HepG2 (cell line): Measurements from ENCODE around the gene RPS4Y1. TPM values are rescaled to one million over a fixed set of nuclear protein-coding genes. Genes with fewer than 3 reads are reported as not detected.

Experiments
- AHDC1 ChIP-seq: sonication (generic); formaldehyde crosslinking; IDR thresholded peaks from 2 replicates; pipeline ENCODE4 v1.5.1; 2020; ENCODE audit warnings: mild to moderate bottlenecking, missing genetic modification reagents, borderline replicate concordance
- ELF1 ChIP-seq: sonication (generic); formaldehyde crosslinking; IDR thresholded peaks from 2 replicates; pipeline ENCODE4 v1.4.0; 2020; ENCODE audit warnings: missing genetic modification reagents
- HDAC1 ChIP-seq: sonication (generic); formaldehyde crosslinking; IDR thresholded peaks from 2 replicates; pipeline ENCODE4 v1.5.1; 2020; ENCODE audit warnings: mild to moderate bottlenecking, missing genetic modification reagents
- HMGXB4 ChIP-seq, 2 experiments: sonication (generic) in 1 of 2; formaldehyde crosslinking in 1 of 2; IDR thresholded peaks; 2 replicates each; pipeline versions ENCODE4 v1.4.0 to v1.6.1; 2018 to 2020; ENCODE audit warnings: missing genetic modification reagents in 2 of 2, borderline replicate concordance in 1 of 2, low read depth in 1 of 2, mild to moderate bottlenecking in 1 of 2, missing biosample characterization in 1 of 2
- KAT8 ChIP-seq: IDR thresholded peaks from 2 replicates; pipeline ENCODE4 v1.6.1; 2016; ENCODE audit warnings: missing genetic modification reagents, missing compliant biosample characterization
- NR2F2 ChIP-seq: IDR thresholded peaks from 2 replicates; pipeline ENCODE4 v1.6.1; 2012; ENCODE audit warnings: low read depth, inconsistent platforms, borderline replicate concordance
- PRPF4 ChIP-seq: fragments of 200-400 bp; formaldehyde crosslinking; IDR thresholded peaks from 2 replicates; pipeline ENCODE4 v1.6.1; 2016; ENCODE audit warnings: low read length, low read depth; ENCODE audit not compliant: poor library complexity, severe bottlenecking
- RBM39 ChIP-seq: fragments of 200-400 bp; formaldehyde crosslinking; IDR thresholded peaks from one replicate; pipeline ENCODE4 v1.6.1; 2018; ENCODE audit warnings: antibody characterized with exemption, mild to moderate bottlenecking, low read depth, low read length; ENCODE audit not compliant: poor library complexity, severe bottlenecking
- XBP1 ChIP-seq: sonication (generic); formaldehyde crosslinking; IDR thresholded peaks from 2 replicates; pipeline ENCODE4 v1.5.0; 2020; ENCODE audit warnings: missing genetic modification reagents
- ZNF263 ChIP-seq: sonication (generic); formaldehyde crosslinking; IDR thresholded peaks from 2 replicates; pipeline ENCODE4 v1.4.0; 2020; ENCODE audit warnings: missing genetic modification reagents
- ZNF337 ChIP-seq: sonication (generic); formaldehyde crosslinking; IDR thresholded peaks from 2 replicates; pipeline ENCODE4 v1.5.1; 2020; ENCODE audit warnings: missing genetic modification reagents, low read depth, mild to moderate bottlenecking, borderline replicate concordance
- ZSCAN31 ChIP-seq: sonication (generic); formaldehyde crosslinking; IDR thresholded peaks from 2 replicates; pipeline ENCODE4 v1.5.0; 2020; ENCODE audit warnings: low read depth, mild to moderate bottlenecking, missing genetic modification reagents
- polyA plus RNA-seq, 8 experiments: library from polyadenylated mRNA; depleted of rRNA in 3 of 8; stranded (reverse) in 7 of 8; unstranded in 1 of 8; fragments of >200 nt; fragmentation: Illumina TruSeq in 4 of 8; extraction: Trizol in 4 of 8; gene quantifications; 2 replicates each; pipeline versions ENCODE4 v1.2.1 to v1.2.3, GENCODE V29; 2011 to 2016; ENCODE audit warnings: low read depth in 4 of 8, missing spikeins in 1 of 8, mixed read lengths in 1 of 8; ENCODE audit not compliant: insufficient read depth in 1 of 8
- total RNA-seq, 5 experiments: library from RNA; depleted of rRNA; stranded (reverse); fragments of >200 nt; fragmentation: Illumina TruSeq; extraction: Trizol; gene quantifications; 2 replicates each; pipeline ENCODE4 v1.2.3, GENCODE V29; 2016; ENCODE audit warnings: low read depth in 1 of 5

RPS4Y1 gene
- total and polyA plus RNA-seq, 2 of the 13 experiments (the other 11 are each of a cell fraction or from before 2014, with no cell fraction given) = 461 to 1,080 TPM

- no peak for TF ChIP-seq AHDC1
- TF ChIP-seq ZSCAN31 = no peak
- no peak for TF ChIP-seq KAT8 (CRISPR knock-in tag)
- TF ChIP-seq HDAC1 = no peak
- no peak for TF ChIP-seq ELF1 (CRISPR knock-in tag)
- TF ChIP-seq HMGXB4 (CRISPR knock-in tag; IDR thresholded peaks at IDR 0.05; ENCODE audit: borderline replicate concordance in 1 of 2, low read depth in 1 of 2) = no peak
- no peak for TF ChIP-seq ZNF263
- TF ChIP-seq NR2F2 = no peak
- TF ChIP-seq RBM39 = no peak
- TF ChIP-seq PRPF4 = no peak
- TF ChIP-seq ZNF337 = no peak
- TF ChIP-seq XBP1 (CRISPR knock-in tag) = no peak
Measured at GRCh38 chrY:2849368-2849767, 8.0 kb downstream of the RPS4Y1 start (continued).
